Stimulated activated naive CD8-positive, alpha-beta T cell treated with anti-CD3 and anti-CD28 coated beads, Interleukin-15, amount 100 ng/mL, for 72 hours (primary cell): ENCODE results near the gene CARF.

Source experiments
- ATAC-seq: fragments of 150-1000 bp; cut with Tn5 transposase; 2 replicates; pipeline ENCODE4 v1.10.0; 2021; ENCODE audit warnings: mild to moderate bottlenecking, moderate library complexity
- DNase-seq, 2 donors: peaks; one replicate each; pipeline ENCODE4 v3.0.0; 2021 to 2022
- H3K27ac Mint-ChIP-seq, 2 donors: one replicate each; pipeline ENCODE4 v1.8.0; 2022; ENCODE audit warnings: mild to moderate bottlenecking in 2 of 2, mixed read lengths in 2 of 2, moderate library complexity in 2 of 2
- H3K27me3 Mint-ChIP-seq: one replicate; pipeline ENCODE4 v1.8.0; 2022; ENCODE audit warnings: mixed read lengths
- H3K4me1 Mint-ChIP-seq: one replicate; pipeline ENCODE4 v1.8.0; 2022; ENCODE audit warnings: mild to moderate bottlenecking, mixed read lengths
- H3K4me3 Mint-ChIP-seq, 2 donors: one replicate each; pipeline ENCODE4 v1.8.0; 2022; ENCODE audit warnings: mild to moderate bottlenecking in 2 of 2, mixed read lengths in 2 of 2, moderate library complexity in 1 of 2
- H3K9me3 Mint-ChIP-seq, 2 donors: one replicate each; pipeline ENCODE4 v1.8.0; 2022; ENCODE audit warnings: mixed read lengths in 2 of 2

CARF gene

DNA sequence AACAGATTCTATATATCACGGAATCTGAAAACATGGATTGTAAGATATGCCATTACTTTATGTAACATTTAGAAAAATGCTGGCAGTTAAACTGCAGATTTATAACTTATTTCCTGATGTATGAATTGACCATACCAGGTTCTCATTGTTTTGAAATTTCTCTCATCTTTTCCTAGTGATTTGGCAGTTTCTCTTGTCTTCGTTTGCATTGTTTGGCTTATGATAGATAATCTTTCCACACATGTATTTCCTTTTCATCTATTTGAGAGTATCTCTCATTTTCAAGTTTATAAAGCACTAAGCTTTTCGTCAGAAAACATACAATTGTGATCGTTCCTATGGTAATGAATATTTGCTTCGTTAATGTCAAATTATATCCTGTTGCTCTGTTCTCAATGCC is 118.9 kb downstream of the CARF start:
- no peak overlapping the region for H3K4me3 Mint-ChIP-seq
- H3K9me3 Mint-ChIP-seq = peaks cover 6 to 7% of the 10 kb centered on the region in 2 donors
- DNase-seq = no peak
- H3K27me3 Mint-ChIP-seq = no peaks in the 10 kb centered on the region
- H3K27ac Mint-ChIP-seq = no peak overlapping the region
- H3K4me1 Mint-ChIP-seq = peaks cover 44% of the 10 kb centered on the region
- no peak for ATAC-seq

DNA sequence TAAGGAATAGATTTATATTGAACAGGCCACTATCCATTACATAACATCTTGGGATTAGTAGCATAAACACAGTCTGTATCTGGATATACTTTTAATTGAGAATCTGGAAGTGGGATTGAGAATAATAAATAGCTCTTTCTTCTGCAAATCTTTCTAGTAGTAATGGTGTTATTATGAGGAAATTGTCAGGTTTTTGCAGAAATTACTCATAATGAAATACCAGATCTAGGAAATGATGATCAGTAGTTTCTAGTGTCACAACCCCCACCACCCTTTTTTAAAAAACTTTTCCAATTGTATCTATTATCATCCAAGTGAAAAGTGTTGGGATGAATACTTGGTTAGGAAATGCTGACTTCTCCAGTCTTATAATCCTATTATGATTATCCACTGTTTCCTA is 121.3 kb downstream of the CARF start:
- no peak overlapping the region for H3K27ac Mint-ChIP-seq
- ATAC-seq = peak; percentile 52
- peak overlapping the region in 1 of 2 donors; percentile 19 for H3K4me3 Mint-ChIP-seq
- H3K4me1 Mint-ChIP-seq = peaks cover 49% of the 10 kb centered on the region
- peaks cover 6 to 7% of the 10 kb centered on the region in 2 donors for H3K9me3 Mint-ChIP-seq
- DNase-seq = no peak
- no peaks in the 10 kb centered on the region for H3K27me3 Mint-ChIP-seq

DNA sequence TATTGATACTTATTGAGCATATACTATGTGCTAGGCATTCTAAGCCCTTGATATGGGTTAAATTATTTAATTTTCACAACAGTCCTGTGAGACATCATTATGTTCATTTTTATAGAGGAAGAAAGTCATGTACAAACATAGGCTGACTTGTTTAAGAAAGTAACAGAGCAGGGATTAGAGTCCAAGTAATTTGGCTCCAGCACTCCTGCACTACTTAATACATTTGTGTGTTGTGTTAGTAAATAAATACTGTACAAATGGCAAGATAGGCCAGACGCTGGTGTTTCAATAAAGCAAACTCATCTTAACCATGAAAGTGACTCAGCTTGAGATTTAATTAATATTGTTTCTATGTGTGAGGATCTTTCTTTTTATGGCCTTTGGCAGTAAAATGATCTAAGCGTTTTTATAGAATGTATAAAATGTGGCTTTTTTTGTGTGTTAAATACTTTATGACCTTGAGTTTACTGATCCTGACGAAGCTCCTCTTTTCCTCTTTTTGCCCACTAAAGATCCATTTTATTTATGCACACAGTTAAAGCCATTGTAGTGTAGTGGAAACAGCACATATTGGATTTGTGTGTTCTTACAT is 123.9 kb downstream of the CARF start:
- peaks cover 6 to 7% of the 10 kb centered on the region in 2 donors for H3K9me3 Mint-ChIP-seq
- H3K4me1 Mint-ChIP-seq = peaks cover 34% of the 10 kb centered on the region
- ATAC-seq (no peak), DNase-seq (no peak)
- H3K4me3 Mint-ChIP-seq = no peak overlapping the region
- H3K27me3 Mint-ChIP-seq = no peaks in the 10 kb centered on the region
- H3K27ac Mint-ChIP-seq = no peak overlapping the region
